Peyer's patch (tissue), 4 donors: ENCODE results near the gene KIFC3.

Source experiments
- CTCF ChIP-seq, 6 experiments: fragments of 450-650 bp in 4 of 6; fragments of 200-600 bp in 2 of 6; sonication (generic) in 1 of 6; IDR thresholded peaks; one replicate each; pipeline ENCODE4 v1.5.1; 2017 to 2019; ENCODE audit warnings: antibody characterized with exemption in 6 of 6, mild to moderate bottlenecking in 3 of 6, moderate library complexity in 1 of 6
- POLR2A ChIP-seq, 2 donors: fragments of 450-650 bp; IDR thresholded peaks; one replicate each; pipeline ENCODE4 v1.5.1; 2017; ENCODE audit warnings: antibody characterized with exemption in 2 of 2, mild to moderate bottlenecking in 2 of 2, moderate library complexity in 2 of 2

DNA sequence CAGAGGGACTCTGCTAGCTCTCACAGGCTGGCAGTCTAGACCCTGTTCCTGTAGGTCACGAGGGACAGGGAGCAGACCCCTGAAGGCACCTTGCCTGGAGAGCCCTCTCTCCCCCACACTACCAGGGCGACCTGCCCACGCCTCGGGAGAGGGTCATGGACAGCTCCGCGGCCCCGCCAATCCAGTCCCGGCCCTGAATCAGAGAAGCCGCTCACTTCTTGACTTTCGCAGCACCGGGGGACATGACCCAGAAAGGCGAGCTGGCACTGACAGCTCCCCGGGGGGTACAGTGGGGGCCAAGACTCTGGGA, 5.1 kb downstream of the KIFC3 start:
- TF ChIP-seq CTCF (IDR thresholded peaks at IDR 0.05) (no peak), POLR2A (IDR thresholded peaks at IDR 0.05) (no peak)
